ENCODE results near the gene MARCHF3.

DNA sequence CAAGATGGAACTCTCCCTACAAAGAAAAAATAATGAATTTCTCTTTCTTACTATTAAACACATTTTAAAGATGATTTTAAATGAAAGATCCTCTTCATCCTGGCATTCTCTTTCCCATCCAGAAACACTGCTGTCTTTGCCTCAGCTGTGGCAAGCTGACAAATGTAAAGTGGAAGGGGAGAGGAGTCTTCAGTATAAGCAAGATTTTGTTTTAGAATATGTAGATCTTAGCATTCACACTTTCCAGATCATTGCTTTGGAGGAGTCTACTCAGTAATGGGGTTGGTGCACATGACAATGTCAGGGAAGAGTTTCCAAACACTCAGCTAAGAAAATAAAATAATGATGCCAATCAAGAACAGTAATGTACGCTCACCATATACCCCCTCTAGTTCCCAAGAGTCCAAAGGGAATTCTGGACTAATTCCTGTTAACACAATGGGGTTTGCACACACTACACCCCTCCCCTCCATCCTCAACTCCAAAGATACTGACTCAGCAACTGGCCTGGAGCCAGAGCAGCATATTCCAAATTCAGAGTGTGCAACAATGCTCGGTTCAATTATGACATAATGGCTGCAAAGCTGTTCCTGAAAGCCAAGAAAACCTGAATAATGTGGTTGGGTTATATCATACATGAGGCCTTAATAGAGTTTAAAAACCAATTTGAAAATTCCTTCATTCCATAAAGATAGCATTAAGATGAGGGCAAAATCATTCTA, 38.3 kb upstream of the MARCHF3 start:
- TF ChIP-seq ZNF335 (CRISPR knock-in tag; IDR thresholded peaks at IDR 0.05): no peak
- TF ChIP-seq STAG1 (CRISPR knock-in tag; IDR thresholded peaks at IDR 0.05): no peak
- no peak for TF ChIP-seq EP300 (IDR thresholded peaks at IDR 0.05; ENCODE audit: low read depth in 2 of 2, low read length in 2 of 2)
- no peak for TF ChIP-seq EP300 (CRISPR knock-in tag; IDR thresholded peaks at IDR 0.05; ENCODE audit: borderline replicate concordance)
- TF ChIP-seq, protein P1, sequence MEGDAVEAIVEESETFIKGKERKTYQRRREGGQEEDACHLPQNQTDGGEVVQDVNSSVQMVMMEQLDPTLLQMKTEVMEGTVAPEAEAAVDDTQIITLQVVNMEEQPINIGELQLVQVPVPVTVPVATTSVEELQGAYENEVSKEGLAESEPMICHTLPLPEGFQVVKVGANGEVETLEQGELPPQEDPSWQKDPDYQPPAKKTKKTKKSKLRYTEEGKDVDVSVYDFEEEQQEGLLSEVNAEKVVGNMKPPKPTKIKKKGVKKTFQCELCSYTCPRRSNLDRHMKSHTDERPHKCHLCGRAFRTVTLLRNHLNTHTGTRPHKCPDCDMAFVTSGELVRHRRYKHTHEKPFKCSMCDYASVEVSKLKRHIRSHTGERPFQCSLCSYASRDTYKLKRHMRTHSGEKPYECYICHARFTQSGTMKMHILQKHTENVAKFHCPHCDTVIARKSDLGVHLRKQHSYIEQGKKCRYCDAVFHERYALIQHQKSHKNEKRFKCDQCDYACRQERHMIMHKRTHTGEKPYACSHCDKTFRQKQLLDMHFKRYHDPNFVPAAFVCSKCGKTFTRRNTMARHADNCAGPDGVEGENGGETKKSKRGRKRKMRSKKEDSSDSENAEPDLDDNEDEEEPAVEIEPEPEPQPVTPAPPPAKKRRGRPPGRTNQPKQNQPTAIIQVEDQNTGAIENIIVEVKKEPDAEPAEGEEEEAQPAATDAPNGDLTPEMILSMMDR (CRISPR knock-in tag; IDR thresholded peaks at IDR 0.05): no peak
- TF ChIP-seq TBX3 (IDR thresholded peaks at IDR 0.05; ENCODE audit: borderline replicate concordance): no peak
- TF ChIP-seq ZNF780A (CRISPR knock-in tag; IDR thresholded peaks at IDR 0.05): no peak
